ENCODE measurements around the gene KIAA0040.

The KIAA0040 gene

DNA sequence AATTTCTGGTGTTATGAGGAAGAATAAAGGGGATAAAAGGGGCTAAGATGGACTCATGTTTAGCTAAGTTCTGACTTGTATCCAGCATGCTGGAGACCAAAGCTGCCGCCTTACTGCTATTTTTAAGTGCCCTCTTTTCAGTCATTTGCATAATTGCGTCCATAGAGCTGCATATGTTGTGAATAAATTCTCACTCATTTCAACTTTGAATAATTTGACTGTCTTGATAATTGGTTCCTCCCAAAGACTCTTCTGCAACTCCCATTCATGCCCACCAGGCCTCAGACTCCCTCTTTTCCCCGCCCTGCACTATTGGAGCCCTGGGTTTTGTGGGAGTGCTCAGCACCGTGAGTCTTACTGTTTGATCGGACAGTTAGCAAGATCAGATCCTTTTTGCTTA, 45.0 kb downstream of the KIAA0040 start:
- H3K79me2 ChIP-seq (ENCODE audit: insufficient read depth, low read depth) = no peaks in the 10 kb centered on the region
- no peak overlapping the region for H2AFZ ChIP-seq (ENCODE audit: low read depth)
- peaks cover 4% of the 10 kb centered on the region for H3K4me1 ChIP-seq (ENCODE audit: low read depth, poor library complexity, severe bottlenecking)
- H3K27ac ChIP-seq = no peak overlapping the region
- H3K4me2 ChIP-seq = no peak overlapping the region
- TF ChIP-seq, protein P1, sequence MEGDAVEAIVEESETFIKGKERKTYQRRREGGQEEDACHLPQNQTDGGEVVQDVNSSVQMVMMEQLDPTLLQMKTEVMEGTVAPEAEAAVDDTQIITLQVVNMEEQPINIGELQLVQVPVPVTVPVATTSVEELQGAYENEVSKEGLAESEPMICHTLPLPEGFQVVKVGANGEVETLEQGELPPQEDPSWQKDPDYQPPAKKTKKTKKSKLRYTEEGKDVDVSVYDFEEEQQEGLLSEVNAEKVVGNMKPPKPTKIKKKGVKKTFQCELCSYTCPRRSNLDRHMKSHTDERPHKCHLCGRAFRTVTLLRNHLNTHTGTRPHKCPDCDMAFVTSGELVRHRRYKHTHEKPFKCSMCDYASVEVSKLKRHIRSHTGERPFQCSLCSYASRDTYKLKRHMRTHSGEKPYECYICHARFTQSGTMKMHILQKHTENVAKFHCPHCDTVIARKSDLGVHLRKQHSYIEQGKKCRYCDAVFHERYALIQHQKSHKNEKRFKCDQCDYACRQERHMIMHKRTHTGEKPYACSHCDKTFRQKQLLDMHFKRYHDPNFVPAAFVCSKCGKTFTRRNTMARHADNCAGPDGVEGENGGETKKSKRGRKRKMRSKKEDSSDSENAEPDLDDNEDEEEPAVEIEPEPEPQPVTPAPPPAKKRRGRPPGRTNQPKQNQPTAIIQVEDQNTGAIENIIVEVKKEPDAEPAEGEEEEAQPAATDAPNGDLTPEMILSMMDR (conservative IDR thresholded peaks at IDR 0.05; ENCODE audit: low read depth, low read length) = no peak
- H3K27me3 ChIP-seq (ENCODE audit: insufficient read depth, low read depth) = no peaks in the 10 kb centered on the region
- H4K20me1 ChIP-seq (ENCODE audit: insufficient read depth) = no peaks in the 10 kb centered on the region
- H3K9ac ChIP-seq = no peak overlapping the region
- H3K36me3 ChIP-seq (ENCODE audit: insufficient read depth) = no peaks in the 10 kb centered on the region
- no peak overlapping the region for H3K4me3 ChIP-seq (IDR thresholded peaks at IDR 0.05; ENCODE audit: insufficient read depth, low read depth, low read length)

DNA sequence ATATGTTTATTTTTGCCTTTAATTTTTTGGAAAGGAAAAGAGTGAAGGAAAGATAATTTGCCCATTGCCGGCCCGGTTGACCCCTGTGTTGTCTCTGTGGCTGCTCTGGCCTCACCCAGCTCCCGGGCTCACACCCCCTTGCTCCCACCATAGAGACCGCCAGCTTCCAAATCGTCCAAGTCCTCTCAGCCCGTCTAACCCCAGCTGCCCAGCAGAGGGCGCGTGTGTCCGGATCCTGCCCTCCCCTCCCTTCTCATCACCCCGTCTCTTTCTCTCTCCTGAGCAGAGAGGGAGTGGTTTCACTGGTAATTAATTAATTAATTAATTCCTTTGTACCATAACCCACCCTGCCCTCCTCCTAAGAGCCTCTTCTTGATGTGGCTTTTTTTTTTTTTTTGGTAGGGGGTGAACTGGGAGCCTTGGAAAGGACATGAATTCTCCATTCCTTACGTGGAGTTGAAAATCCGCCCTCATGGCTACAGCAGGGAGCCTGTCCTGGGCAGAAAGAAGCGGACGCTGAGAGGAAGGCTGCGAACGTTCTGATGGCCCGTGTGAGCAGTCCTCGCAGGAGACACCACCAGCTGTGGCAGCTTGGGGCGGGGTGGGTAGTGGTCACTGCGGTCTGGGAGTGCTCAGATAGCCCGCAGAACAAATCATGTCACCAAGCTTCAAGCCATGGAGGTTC, 45.9 kb downstream of the KIAA0040 start:
- Histone ChIP-seq H4K20me1 (ENCODE audit: insufficient read depth) (no peaks in the 10 kb centered on the region), H3K79me2 (ENCODE audit: insufficient read depth, low read depth) (no peaks in the 10 kb centered on the region), H3K27ac (no peak overlapping the region), H2AFZ (ENCODE audit: low read depth) (peak overlapping the region; percentile 31), H3K4me2 (peak overlapping the region; percentile 46), H3K4me1 (ENCODE audit: low read depth, poor library complexity, severe bottlenecking) (peaks cover 4% of the 10 kb centered on the region), H3K27me3 (ENCODE audit: insufficient read depth, low read depth) (no peaks in the 10 kb centered on the region), H3K9ac (no peak overlapping the region), H3K4me3 (IDR thresholded peaks at IDR 0.05; ENCODE audit: insufficient read depth, low read depth, low read length) (no peak overlapping the region), H3K36me3 (ENCODE audit: insufficient read depth) (no peaks in the 10 kb centered on the region)
- TF ChIP-seq, protein P1 (conservative IDR thresholded peaks at IDR 0.05; ENCODE audit: low read depth, low read length) = peak; percentile 97

DNA sequence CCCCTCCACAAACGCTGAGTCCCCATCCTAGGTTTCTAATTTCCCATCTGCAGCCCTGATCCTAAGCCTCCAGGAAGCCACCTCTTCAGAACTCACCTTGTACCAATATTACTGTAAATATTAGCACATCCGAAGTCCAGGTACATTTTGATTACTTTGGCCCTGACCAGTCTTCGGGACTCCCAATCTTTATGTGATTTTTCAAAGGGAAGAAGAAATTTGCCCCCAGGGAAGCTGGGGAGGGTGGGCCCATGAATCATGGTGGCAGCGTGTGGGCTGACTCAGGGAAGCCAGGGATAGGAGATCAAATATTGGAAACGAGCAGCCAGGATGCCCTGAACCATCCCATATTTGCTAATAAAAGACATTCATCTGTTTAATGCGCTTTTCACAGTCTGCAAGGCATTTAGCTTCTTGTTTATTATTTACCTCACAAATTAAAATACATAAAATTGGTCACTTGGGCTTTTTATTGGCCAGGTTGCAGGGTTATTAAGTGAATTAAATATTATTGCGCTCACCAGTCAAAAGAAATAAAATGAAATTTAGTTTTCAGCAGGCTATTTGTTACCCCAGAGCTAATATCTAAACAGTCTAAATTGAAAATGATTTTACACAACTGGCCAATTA, 46.6 kb downstream of the KIAA0040 start:
- H3K27ac ChIP-seq = no peak overlapping the region
- peak overlapping the region; percentile 46 for H3K4me2 ChIP-seq
- H2AFZ ChIP-seq (ENCODE audit: low read depth) = peak overlapping the region; percentile 31
- no peak overlapping the region for H3K4me3 ChIP-seq (IDR thresholded peaks at IDR 0.05; ENCODE audit: insufficient read depth, low read depth, low read length)
- H3K79me2 ChIP-seq (ENCODE audit: insufficient read depth, low read depth) = no peaks in the 10 kb centered on the region
- H3K4me1 ChIP-seq (ENCODE audit: low read depth, poor library complexity, severe bottlenecking) = peaks cover 4% of the 10 kb centered on the region
- H3K9ac ChIP-seq = no peak overlapping the region
- H3K36me3 ChIP-seq (ENCODE audit: insufficient read depth) = no peaks in the 10 kb centered on the region
- no peaks in the 10 kb centered on the region for H3K27me3 ChIP-seq (ENCODE audit: insufficient read depth, low read depth)
- TF ChIP-seq, protein P1 (conservative IDR thresholded peaks at IDR 0.05; ENCODE audit: low read depth, low read length) = no peak
- H4K20me1 ChIP-seq (ENCODE audit: insufficient read depth) = no peaks in the 10 kb centered on the region

DNA sequence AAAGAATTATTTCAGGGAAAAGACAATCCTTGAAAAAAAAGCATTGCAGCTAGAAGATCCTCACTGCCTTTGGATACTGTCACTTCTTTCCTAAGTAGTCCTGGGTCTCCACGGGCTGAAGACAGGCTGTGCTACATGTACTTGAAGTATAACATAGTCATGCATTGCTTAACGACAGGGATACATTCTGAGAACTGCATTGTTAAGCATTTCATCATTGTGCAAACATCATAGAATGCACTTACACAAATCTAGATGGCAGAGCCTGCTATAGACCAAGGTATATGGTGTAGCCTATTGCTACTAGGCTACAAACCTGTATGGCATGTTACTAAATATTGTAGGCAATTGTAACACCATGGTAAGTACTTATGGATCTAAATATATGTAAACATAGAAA, 54.0 kb downstream of the KIAA0040 start:
- Histone ChIP-seq H3K27me3 (ENCODE audit: insufficient read depth, low read depth) (no peaks in the 10 kb centered on the region), H3K79me2 (ENCODE audit: insufficient read depth, low read depth) (no peaks in the 10 kb centered on the region), H3K4me1 (ENCODE audit: low read depth, poor library complexity, severe bottlenecking) (no peaks in the 10 kb centered on the region), H2AFZ (ENCODE audit: low read depth) (no peak overlapping the region), H4K20me1 (ENCODE audit: insufficient read depth) (no peaks in the 10 kb centered on the region), H3K27ac (no peak overlapping the region), H3K4me2 (no peak overlapping the region), H3K9ac (no peak overlapping the region), H3K36me3 (ENCODE audit: insufficient read depth) (no peaks in the 10 kb centered on the region), H3K4me3 (IDR thresholded peaks at IDR 0.05; ENCODE audit: insufficient read depth, low read depth, low read length) (no peak overlapping the region)
- TF ChIP-seq, protein P1 (conservative IDR thresholded peaks at IDR 0.05; ENCODE audit: low read depth, low read length) = no peak

Data from KMS-11 (cell line).